Measurements from ENCODE around the gene TRAF2.

The TRAF2 gene

DNA sequence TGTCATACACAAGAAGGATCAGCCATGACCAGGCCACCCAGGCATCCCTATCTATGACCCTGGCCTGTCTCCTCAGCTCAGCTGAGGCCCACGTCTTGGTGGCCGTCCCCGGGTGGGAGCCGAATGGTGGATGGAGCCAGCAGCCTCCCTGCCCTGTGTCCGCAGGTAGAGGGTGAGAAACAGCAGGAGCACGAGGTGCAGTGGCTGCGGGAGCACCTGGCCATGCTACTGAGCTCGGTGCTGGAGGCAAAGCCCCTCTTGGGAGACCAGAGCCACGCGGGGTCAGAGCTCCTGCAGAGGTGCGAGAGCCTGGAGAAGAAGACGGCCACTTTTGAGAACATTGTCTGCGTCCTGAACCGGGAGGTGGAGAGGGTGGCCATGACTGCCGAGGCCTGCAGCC is 33.8 kb downstream of the TRAF2 start:
- no peak overlapping the region for H3K27ac ChIP-seq
- peaks cover 69% of the 10 kb centered on the region for H3K36me3 ChIP-seq
- H3K4me3 ChIP-seq (ENCODE audit: low read depth, low read length) = no peak overlapping the region
- TF ChIP-seq, protein P1, sequence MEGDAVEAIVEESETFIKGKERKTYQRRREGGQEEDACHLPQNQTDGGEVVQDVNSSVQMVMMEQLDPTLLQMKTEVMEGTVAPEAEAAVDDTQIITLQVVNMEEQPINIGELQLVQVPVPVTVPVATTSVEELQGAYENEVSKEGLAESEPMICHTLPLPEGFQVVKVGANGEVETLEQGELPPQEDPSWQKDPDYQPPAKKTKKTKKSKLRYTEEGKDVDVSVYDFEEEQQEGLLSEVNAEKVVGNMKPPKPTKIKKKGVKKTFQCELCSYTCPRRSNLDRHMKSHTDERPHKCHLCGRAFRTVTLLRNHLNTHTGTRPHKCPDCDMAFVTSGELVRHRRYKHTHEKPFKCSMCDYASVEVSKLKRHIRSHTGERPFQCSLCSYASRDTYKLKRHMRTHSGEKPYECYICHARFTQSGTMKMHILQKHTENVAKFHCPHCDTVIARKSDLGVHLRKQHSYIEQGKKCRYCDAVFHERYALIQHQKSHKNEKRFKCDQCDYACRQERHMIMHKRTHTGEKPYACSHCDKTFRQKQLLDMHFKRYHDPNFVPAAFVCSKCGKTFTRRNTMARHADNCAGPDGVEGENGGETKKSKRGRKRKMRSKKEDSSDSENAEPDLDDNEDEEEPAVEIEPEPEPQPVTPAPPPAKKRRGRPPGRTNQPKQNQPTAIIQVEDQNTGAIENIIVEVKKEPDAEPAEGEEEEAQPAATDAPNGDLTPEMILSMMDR (IDR thresholded peaks at IDR 0.05; ENCODE audit: low read depth, low read length) = no peak
- no peak for DNase-seq
- H3K9me3 ChIP-seq (ENCODE audit: severe bottlenecking) = no peaks in the 10 kb centered on the region
- no peaks in the 10 kb centered on the region for H3K27me3 ChIP-seq (ENCODE audit: insufficient read depth, low read depth, severe bottlenecking)

DNA sequence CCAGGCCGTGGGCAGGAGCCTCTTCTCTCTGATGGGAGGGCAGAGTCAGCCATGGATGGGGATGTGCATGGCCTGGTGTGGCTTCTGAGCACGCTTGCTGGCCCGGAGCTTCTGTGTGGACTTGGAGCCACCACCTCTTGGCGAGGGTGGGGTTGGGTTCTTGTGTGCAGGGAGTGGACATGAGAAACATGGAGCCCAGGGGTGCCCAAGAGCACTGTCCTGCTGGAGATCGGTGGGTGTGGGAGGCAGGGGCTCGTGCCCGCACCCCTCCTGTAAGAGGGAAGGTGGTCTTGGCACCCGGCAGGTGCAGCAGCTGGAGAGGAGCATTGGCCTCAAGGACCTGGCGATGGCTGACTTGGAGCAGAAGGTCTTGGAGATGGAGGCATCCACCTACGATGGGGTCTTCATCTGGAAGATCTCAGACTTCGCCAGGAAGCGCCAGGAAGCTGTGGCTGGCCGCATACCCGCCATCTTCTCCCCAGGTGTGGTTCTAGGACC is 34.5 kb downstream of the TRAF2 start:
- Histone ChIP-seq H3K9me3 (ENCODE audit: severe bottlenecking) (no peaks in the 10 kb centered on the region), H3K4me3 (ENCODE audit: low read depth, low read length) (no peak overlapping the region), H3K27me3 (ENCODE audit: insufficient read depth, low read depth, severe bottlenecking) (no peaks in the 10 kb centered on the region), H3K27ac (no peak overlapping the region), H3K36me3 (peaks cover 69% of the 10 kb centered on the region)
- TF ChIP-seq, protein P1 (IDR thresholded peaks at IDR 0.05; ENCODE audit: low read depth, low read length) = no peak
- DNase-seq = no peak

DNA sequence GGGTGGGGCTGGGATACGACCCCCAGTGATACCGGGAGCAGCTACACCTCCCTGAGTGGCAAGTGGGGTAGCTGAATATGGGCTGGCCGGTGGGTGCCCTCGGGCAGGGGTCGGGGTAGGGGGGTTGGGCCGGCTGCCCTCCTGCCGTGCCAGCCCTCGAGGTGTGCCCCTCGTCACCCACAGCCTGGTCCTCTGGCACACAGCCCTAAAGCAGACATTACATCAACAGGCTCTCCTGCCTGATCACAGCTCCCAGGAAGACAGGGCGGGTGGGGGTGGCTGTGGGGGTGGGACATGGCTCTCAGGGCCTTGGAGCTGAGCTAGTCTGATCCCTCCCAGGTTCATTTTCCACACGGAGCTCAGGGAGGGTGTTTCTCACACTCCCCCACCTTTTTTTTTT is 35.0 kb downstream of the TRAF2 start:
- H3K36me3 ChIP-seq = peaks cover 69% of the 10 kb centered on the region
- no peaks in the 10 kb centered on the region for H3K27me3 ChIP-seq (ENCODE audit: insufficient read depth, low read depth, severe bottlenecking)
- no peak for DNase-seq

DNA sequence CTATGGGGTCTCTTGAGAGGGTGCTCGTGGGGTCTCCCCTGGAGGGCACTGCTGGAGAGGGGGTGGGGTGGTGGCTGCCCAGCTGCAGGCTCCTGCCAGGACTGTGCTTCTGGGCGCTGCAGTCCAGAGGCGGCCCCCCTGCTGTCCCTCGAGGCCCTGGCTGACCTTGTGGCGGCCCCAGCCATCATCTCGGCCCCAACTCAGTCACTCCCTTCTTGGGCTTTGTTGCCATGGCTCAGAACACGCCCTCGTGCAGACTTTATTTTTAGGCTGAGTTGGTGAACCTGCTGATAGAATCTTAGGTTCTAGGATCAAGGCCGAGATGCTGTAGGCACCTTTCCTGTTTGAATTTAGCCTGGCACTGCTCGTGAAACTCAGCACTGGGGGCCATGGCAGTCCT is 35.4 kb downstream of the TRAF2 start:
- H3K9me3 ChIP-seq (ENCODE audit: severe bottlenecking) = no peaks in the 10 kb centered on the region

More for the DNA sequence above, 35.0 kb downstream of the TRAF2 start:
- no peaks in the 10 kb centered on the region for H3K9me3 ChIP-seq (ENCODE audit: severe bottlenecking)
- H3K4me3 ChIP-seq (ENCODE audit: low read depth, low read length) = no peak overlapping the region
- H3K27ac ChIP-seq = no peak overlapping the region
- TF ChIP-seq, protein P1 (IDR thresholded peaks at IDR 0.05; ENCODE audit: low read depth, low read length) = no peak

DNA sequence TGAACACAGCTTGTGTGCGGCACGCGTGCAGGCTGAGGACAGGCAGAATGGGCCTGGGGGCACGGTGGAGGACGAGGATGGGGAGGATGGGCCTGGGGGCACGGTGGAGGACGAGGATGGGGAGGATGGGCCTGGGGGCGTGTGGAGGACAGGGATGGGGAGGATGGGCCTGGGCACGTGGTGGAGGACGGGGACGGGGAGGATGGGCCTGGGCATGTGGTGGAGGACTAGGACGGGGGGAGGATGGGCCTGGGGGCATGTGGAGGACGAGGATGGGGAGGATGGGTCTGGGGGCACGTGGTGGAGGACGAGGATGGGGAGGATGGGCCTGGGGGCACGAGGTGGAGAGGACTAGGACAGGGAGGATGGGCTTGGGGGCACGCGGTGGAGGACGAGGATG is 36.2 kb downstream of the TRAF2 start:
- TF ChIP-seq, protein P1 (IDR thresholded peaks at IDR 0.05; ENCODE audit: low read depth, low read length) = no peak
- Histone ChIP-seq H3K27ac (no peak overlapping the region), H3K9me3 (ENCODE audit: severe bottlenecking) (no peaks in the 10 kb centered on the region), H3K36me3 (peaks cover 62% of the 10 kb centered on the region), H3K4me3 (ENCODE audit: low read depth, low read length) (no peak overlapping the region), H3K27me3 (ENCODE audit: insufficient read depth, low read depth, severe bottlenecking) (no peaks in the 10 kb centered on the region)
- DNase-seq = no peak

More for the DNA sequence above, 35.4 kb downstream of the TRAF2 start:
- TF ChIP-seq, protein P1 (IDR thresholded peaks at IDR 0.05; ENCODE audit: low read depth, low read length) = no peak
- H3K4me3 ChIP-seq (ENCODE audit: low read depth, low read length) = no peak overlapping the region
- H3K27ac ChIP-seq = no peak overlapping the region
- peaks cover 69% of the 10 kb centered on the region for H3K36me3 ChIP-seq
- H3K27me3 ChIP-seq (ENCODE audit: insufficient read depth, low read depth, severe bottlenecking) = no peaks in the 10 kb centered on the region
- no peak for DNase-seq

DNA sequence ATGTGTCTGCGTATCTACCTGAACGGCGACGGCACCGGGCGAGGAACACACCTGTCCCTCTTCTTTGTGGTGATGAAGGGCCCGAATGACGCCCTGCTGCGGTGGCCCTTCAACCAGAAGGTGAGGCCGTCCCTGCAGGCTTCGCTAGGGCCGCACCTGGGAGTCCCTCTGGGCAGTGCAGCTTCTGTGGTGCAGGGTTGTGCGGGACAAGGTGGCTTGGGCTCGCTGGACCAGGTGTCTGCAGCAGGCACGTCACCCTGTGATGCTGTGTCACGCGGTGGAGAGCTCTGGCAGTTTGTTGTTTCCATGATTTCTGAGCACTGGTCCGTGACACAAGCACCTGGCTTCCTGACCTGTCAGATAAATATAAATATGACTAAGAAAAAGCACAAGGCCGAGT is 37.6 kb downstream of the TRAF2 start:
- H3K36me3 ChIP-seq = peaks cover 55% of the 10 kb centered on the region
- no peak for DNase-seq
- H3K4me3 ChIP-seq (ENCODE audit: low read depth, low read length) = no peak overlapping the region
- no peak overlapping the region for H3K27ac ChIP-seq
- H3K9me3 ChIP-seq (ENCODE audit: severe bottlenecking) = no peaks in the 10 kb centered on the region
- H3K27me3 ChIP-seq (ENCODE audit: insufficient read depth, low read depth, severe bottlenecking) = no peaks in the 10 kb centered on the region
- TF ChIP-seq, protein P1 (IDR thresholded peaks at IDR 0.05; ENCODE audit: low read depth, low read length) = no peak

Data from WERI-Rb-1 (cell line).